Muscle of leg (tissue), 11 donors: Measurements from ENCODE around the gene RBM17. TPM values are rescaled to one million over a fixed set of nuclear protein-coding genes. Genes with fewer than 3 reads are reported as not detected.

ENCODE experiments used
- DNase-seq: peaks from one replicate; pipeline ENCODE4 v3.0.0; 2013
- H3K27ac ChIP-seq: one replicate; pipeline ENCODE4 v1.5.1; 2013; ENCODE audit warnings: mild to moderate bottlenecking, low read length, control low read depth
- H3K27me3 ChIP-seq: one replicate; pipeline ENCODE4 v1.6.1; 2013; ENCODE audit warnings: low read length; ENCODE audit not compliant: control insufficient read depth, insufficient read depth
- H3K36me3 ChIP-seq: one replicate; pipeline ENCODE4 v1.6.1; 2013; ENCODE audit warnings: low read length; ENCODE audit not compliant: control insufficient read depth, insufficient read depth
- H3K4me1 ChIP-seq: one replicate; pipeline ENCODE4 v1.6.1; 2013; ENCODE audit warnings: low read length; ENCODE audit not compliant: control insufficient read depth, insufficient read depth
- H3K4me3 ChIP-seq: one replicate; pipeline ENCODE4 v1.5.1; 2013; ENCODE audit warnings: low read length, control low read depth
- H3K9me3 ChIP-seq: replicated peaks from 2 replicates; pipeline ENCODE4 v1.6.1; 2013; ENCODE audit warnings: low read depth, low read length; ENCODE audit not compliant: control insufficient read depth
- WGBS: methylation state at CpG from one replicate; pipeline ENCODE4 v1.1.5; 2013; ENCODE audit warnings: missing lambda C conversion rate; ENCODE audit not compliant: insufficient coverage; 5-methylcytosine and 5-hydroxymethylcytosine counted together
- polyA plus RNA-seq, 8 donors: library from polyadenylated mRNA; unstranded; fragments of 120-200 nt; gene quantifications; one replicate each; pipeline versions ENCODE4 v1.2.1 to v1.2.3, GENCODE V29; 2013; ENCODE audit warnings: inconsistent platforms in 1 of 8, low replicate concordance in 1 of 8; ENCODE audit not compliant: insufficient read length in 8 of 8, insufficient read depth in 1 of 8
- total RNA-seq: library from RNA; stranded (reverse); fragments of 120-200 nt; gene quantifications from one replicate; pipeline ENCODE4 v1.2.4, GENCODE V29; 2013

The RBM17 gene
- total and polyA plus RNA-seq, 9 donors: 39.2 to 112 (median 94.8) TPM

GRCh38 chr10:6109444-6109775, 20.6 kb downstream of the RBM17 start:
- Histone ChIP-seq H3K27me3 (no peaks in the 10 kb centered on the region), H3K4me3 (no peak overlapping the region), H3K27ac (no peak overlapping the region), H3K4me1 (no peaks in the 10 kb centered on the region), H3K36me3 (peaks cover 60% of the 10 kb centered on the region), H3K9me3 (no peaks in the 10 kb centered on the region)
- DNase-seq: no peak
- WGBS: 100% methylated on average over 1 of the region's 7 CpGs

DNA sequence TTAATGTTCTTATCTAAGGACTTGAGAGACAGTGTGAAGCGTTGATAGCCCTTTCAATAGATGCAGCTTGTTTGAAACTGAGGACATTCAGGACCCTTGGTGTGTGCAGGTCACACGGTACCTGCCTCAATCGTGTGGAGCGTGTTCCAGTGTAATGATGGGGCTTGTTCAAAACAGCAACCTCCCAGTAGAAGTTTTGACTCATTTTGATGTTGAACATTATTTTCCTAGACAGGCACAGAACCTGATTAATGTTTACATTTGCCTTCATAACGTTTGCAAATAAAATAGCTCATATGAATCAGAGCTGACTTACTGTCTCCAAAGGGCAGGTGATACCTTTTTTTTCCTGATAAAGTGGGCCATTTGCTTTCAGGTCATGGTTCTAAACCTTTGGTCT, 21.3 kb downstream of the RBM17 start:
- H3K27me3 ChIP-seq: no peaks in the 10 kb centered on the region
- H3K36me3 ChIP-seq: peaks cover 62% of the 10 kb centered on the region
- 100% methylated on average over 1 of the region's 5 CpGs for WGBS
- no peak for DNase-seq
- H3K4me3 ChIP-seq: no peak overlapping the region
- H3K27ac ChIP-seq: no peak overlapping the region
- no peaks in the 10 kb centered on the region for H3K9me3 ChIP-seq
- H3K4me1 ChIP-seq: no peaks in the 10 kb centered on the region

DNA sequence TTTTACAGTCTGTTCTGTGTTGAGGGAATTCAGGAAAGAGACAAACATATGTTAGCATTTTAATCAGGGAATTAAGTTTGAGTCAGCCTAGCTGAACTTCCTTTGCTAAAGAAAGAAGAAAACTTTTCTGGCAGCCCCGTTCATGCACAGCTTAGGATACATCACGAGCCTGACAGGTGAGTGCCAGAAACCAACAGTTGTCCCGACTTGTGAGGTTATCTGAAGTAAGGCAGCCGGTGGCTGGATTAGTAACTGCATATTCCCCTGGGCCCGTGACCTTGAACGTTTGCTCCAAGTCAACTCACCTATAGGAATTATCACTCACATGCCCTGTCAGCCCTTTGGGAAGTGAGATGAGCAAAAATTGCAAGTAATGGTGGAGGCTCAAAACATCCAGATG, 24.1 kb downstream of the RBM17 start:
- Histone ChIP-seq H3K4me1 (no peaks in the 10 kb centered on the region), H3K9me3 (no peaks in the 10 kb centered on the region), H3K36me3 (peaks cover 66% of the 10 kb centered on the region), H3K27me3 (no peaks in the 10 kb centered on the region), H3K27ac (no peak overlapping the region), H3K4me3 (no peak overlapping the region)
- DNase-seq: no peak
- 70% methylated on average over 3 of the region's 6 CpGs for WGBS

DNA sequence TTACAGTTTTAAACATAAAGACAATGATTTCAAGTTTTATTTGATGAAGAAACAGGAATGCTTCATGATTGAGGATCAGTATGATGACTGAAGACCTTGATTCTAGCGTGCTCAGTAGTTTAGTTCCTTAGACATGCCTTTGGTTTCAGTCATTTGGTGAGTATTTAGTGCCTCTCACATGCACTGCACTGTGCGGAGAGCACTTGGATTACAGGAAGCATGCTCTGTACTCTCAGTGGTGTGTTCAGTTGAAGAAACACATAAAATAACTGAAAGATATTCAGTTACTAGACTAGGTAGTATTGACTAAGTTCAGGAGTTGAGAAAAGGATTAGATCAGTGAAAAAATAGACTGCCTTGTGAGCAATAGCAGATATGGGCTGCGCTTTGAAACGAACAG, 25.5 kb downstream of the RBM17 start:
- 88% methylated on average over 3 of the region's 4 CpGs for WGBS
- Histone ChIP-seq H3K27ac (no peak overlapping the region), H3K4me3 (no peak overlapping the region), H3K36me3 (peaks cover 56% of the 10 kb centered on the region), H3K9me3 (no peaks in the 10 kb centered on the region), H3K4me1 (no peaks in the 10 kb centered on the region), H3K27me3 (no peaks in the 10 kb centered on the region)
- no peak for DNase-seq

DNA sequence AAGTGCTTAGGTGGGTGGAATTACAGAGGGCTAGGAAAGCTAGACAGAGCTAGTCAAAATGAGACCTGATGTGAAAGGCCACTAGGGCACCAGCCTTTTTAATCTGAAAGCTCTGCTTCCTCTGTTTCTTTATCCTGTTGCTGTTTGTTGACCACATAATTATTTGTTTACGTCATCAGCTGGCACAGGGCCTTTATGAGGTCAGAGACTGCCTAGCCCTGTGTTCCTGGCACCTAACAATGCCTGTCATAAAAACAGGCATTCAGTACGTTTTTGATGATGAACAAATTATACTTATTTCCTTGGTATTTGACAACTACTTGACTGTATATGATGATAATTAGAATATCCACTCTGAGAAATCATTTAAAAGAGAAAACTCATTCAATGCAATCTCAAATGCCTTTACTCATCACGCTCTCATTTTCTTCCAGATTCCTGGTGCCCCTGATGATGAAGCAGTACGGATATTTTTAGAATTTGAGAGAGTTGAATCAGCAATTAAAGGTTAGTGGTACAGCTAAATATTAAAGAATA, 26.0 kb downstream of the RBM17 start:
- Histone ChIP-seq H3K27ac (no peak overlapping the region), H3K4me1 (peaks cover under 1% of the 10 kb centered on the region)
- DNase-seq: peak; percentile 32

DNA sequence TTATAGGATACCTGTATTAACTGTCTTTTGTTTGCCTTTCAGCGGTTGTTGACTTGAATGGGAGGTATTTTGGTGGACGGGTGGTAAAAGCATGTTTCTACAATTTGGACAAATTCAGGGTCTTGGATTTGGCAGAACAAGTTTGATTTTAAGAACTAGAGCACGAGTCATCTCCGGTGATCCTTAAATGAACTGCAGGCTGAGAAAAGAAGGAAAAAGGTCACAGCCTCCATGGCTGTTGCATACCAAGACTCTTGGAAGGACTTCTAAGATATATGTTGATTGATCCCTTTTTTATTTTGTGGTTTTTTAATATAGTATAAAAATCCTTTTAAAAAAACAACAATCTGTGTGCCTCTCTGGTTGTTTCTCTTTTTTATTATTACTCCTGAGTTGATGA, 26.6 kb downstream of the RBM17 start:
- no peak for DNase-seq
- no peak overlapping the region for H3K4me3 ChIP-seq
- peaks cover 6% of the 10 kb centered on the region for H3K4me1 ChIP-seq
- no peaks in the 10 kb centered on the region for H3K27me3 ChIP-seq
- no peaks in the 10 kb centered on the region for H3K9me3 ChIP-seq
- no peak overlapping the region for H3K27ac ChIP-seq
- peaks cover 45% of the 10 kb centered on the region for H3K36me3 ChIP-seq
- WGBS: 89% methylated on average over 3 of the region's 4 CpGs

More for the DNA sequence above, 26.0 kb downstream of the RBM17 start:
- Histone ChIP-seq H3K9me3 (no peaks in the 10 kb centered on the region), H3K27me3 (no peaks in the 10 kb centered on the region), H3K4me3 (no peak overlapping the region), H3K36me3 (peaks cover 50% of the 10 kb centered on the region)
- WGBS: 80% methylated on average over 1 of the region's 4 CpGs

DNA sequence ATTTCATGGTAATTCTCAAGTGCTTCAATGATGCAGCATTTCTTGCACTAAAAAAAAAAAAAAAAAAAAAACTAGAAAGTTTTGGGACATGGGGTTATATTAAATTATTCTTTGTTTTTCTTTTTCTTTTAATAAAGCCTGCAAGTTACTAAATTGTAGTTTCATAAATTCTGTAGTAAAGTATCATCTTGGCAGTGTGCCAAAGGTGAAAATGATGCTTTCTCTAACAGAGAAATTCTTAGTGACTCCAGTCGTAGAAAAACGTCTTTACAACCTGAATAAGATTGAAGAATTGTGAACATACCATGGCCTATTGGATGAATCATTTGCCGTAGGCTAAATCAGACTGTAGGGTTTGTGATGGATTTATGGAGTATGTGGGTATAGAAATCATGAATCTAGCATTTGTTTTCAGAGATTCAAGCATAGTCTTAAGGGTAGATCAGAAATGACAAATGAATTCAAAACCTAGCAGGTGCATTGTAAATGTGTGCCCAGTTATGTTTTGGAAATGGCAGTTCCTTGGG, 27.1 kb downstream of the RBM17 start:
- Histone ChIP-seq H3K36me3 (peaks cover 40% of the 10 kb centered on the region), H3K4me1 (peaks cover 11% of the 10 kb centered on the region), H3K9me3 (no peaks in the 10 kb centered on the region), H3K4me3 (no peak overlapping the region), H3K27me3 (no peaks in the 10 kb centered on the region), H3K27ac (no peak overlapping the region)
- DNase-seq: no peak
- WGBS: 100% methylated on average over 1 of the region's 3 CpGs

GRCh38 chr10:6116806-6117205, 28.0 kb downstream of the RBM17 start:
- peaks cover 35% of the 10 kb centered on the region for H3K36me3 ChIP-seq

DNA sequence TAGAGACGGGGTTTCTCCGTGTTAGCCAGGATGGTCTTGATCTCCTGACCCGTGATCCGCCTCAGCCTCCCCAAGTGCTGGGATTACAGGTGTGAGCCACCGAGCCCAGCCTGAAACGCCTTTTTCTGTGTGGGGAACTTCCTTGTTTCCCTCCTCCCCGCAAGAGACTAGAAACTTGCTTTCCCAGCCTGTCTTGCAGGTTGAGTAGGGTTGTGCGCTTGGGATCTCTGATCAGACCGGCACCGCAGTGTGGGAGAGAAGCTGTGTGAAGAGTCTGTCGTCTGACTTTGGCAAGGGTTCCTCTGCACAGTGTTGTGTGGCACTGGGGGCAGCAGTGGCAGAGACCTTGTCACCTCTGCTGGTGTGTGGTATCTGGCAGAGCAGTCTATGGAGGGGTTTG, 28.9 kb downstream of the RBM17 start:
- 88% methylated on average over 8 of the region's 11 CpGs for WGBS
- H3K27me3 ChIP-seq: no peaks in the 10 kb centered on the region
- no peak overlapping the region for H3K27ac ChIP-seq
- H3K4me3 ChIP-seq: no peak overlapping the region
- H3K36me3 ChIP-seq: peaks cover 26% of the 10 kb centered on the region
- no peaks in the 10 kb centered on the region for H3K9me3 ChIP-seq
- no peak for DNase-seq
- H3K4me1 ChIP-seq: peaks cover 13% of the 10 kb centered on the region

More at GRCh38 chr10:6116806-6117205, 28.0 kb downstream of the RBM17 start:
- Histone ChIP-seq H3K9me3 (no peaks in the 10 kb centered on the region), H3K4me1 (peaks cover 13% of the 10 kb centered on the region), H3K27me3 (no peaks in the 10 kb centered on the region), H3K27ac (no peak overlapping the region), H3K4me3 (no peak overlapping the region)
- DNase-seq: no peak
- WGBS: no CpG with 5 or more reads among the region's 1 CpG

GRCh38 chr10:6119423-6119822, 30.6 kb downstream of the RBM17 start:
- 29% methylated on average over 1 of the region's 5 CpGs for WGBS
- no peak for DNase-seq
- H3K27ac ChIP-seq: no peak overlapping the region

GRCh38 chr10:6119962-6120361, 31.1 kb downstream of the RBM17 start:
- H3K27me3 ChIP-seq: no peaks in the 10 kb centered on the region
- no peak for DNase-seq
- no peak overlapping the region for H3K4me3 ChIP-seq
- H3K4me1 ChIP-seq: peaks cover 13% of the 10 kb centered on the region
- 19% methylated on average over 13 of the region's 13 CpGs for WGBS
- peaks cover 11% of the 10 kb centered on the region for H3K36me3 ChIP-seq
- no peak overlapping the region for H3K27ac ChIP-seq
- no peaks in the 10 kb centered on the region for H3K9me3 ChIP-seq

More at GRCh38 chr10:6119423-6119822, 30.6 kb downstream of the RBM17 start:
- Histone ChIP-seq H3K27me3 (no peaks in the 10 kb centered on the region), H3K36me3 (peaks cover 17% of the 10 kb centered on the region), H3K9me3 (no peaks in the 10 kb centered on the region), H3K4me1 (peaks cover 13% of the 10 kb centered on the region), H3K4me3 (no peak overlapping the region)
